IgD-negative memory B cell (primary cell): ENCODE results near the gene HTN3. TPM values are rescaled to one million over a fixed set of nuclear protein-coding genes. Genes with fewer than 3 reads are reported as not detected.
"Not testable (repeated sequence)": the region's sequence is repeated elsewhere in the genome, so short reads cannot be mapped to it uniquely, and the experiment has no call there.

ENCODE experiments used
- H3K27ac Mint-ChIP-seq, 3 donors: one replicate each; pipeline ENCODE4 v1.8.0; 2020 to 2022; ENCODE audit warnings: mild to moderate bottlenecking in 3 of 3, mixed read lengths in 3 of 3, moderate library complexity in 1 of 3
- H3K27me3 Mint-ChIP-seq: one replicate; pipeline ENCODE4 v1.8.0; 2021; ENCODE audit warnings: mixed read lengths
- H3K36me3 Mint-ChIP-seq: one replicate; pipeline ENCODE4 v1.8.0; 2020; ENCODE audit warnings: mild to moderate bottlenecking, mixed read lengths
- H3K4me1 Mint-ChIP-seq, 3 donors: one replicate each; pipeline ENCODE4 v1.8.0; 2020 to 2022; ENCODE audit warnings: mixed read lengths in 3 of 3, mild to moderate bottlenecking in 1 of 3
- H3K4me3 Mint-ChIP-seq, 4 donors: one replicate each; pipeline ENCODE4 v1.8.0; 2020 to 2022; ENCODE audit warnings: mild to moderate bottlenecking in 4 of 4, mixed read lengths in 4 of 4, moderate library complexity in 3 of 4
- H3K9me3 Mint-ChIP-seq, 3 donors: one replicate each; pipeline ENCODE4 v1.8.0; 2020 to 2021; ENCODE audit warnings: mixed read lengths in 3 of 3, mild to moderate bottlenecking in 1 of 3
- polyA plus RNA-seq: library from polyadenylated mRNA; unstranded; fragments of 300-500 nt; fragmentation: Illumina TruSeq; gene quantifications from one replicate; pipeline ENCODE4 v1.2.3, GENCODE V29; 2021

The HTN3 gene
- polyA plus RNA-seq, 1 donor from 2014 or later = not detected

DNA sequence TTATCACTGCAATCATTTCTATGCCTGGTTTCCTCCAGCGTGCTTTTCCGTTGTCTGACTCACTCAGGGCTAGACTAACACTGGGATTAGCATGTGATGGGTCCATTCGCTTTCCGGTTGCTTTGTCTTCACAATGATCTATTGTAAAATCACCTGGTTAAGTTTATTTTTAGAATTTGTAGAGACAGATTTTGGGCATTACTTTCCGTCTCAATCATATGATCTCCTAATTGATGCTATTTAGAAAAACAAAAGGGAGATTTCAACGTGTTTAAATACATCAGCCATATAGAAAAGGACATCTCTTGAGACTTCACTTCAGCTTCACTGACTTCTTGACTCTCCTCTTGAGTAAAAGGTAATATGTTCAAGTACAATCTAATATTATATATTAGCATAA, 21.9 kb downstream of the HTN3 start, which contains the start of gene HTN1:
TSS of gene HTN1 (plus strand) at position 301 of the 400 bp plus-strand sequence. CDS start 2,639 bp downstream, outside the sequence.
- not testable (repeated sequence) for H3K4me3 Mint-ChIP-seq

DNA sequence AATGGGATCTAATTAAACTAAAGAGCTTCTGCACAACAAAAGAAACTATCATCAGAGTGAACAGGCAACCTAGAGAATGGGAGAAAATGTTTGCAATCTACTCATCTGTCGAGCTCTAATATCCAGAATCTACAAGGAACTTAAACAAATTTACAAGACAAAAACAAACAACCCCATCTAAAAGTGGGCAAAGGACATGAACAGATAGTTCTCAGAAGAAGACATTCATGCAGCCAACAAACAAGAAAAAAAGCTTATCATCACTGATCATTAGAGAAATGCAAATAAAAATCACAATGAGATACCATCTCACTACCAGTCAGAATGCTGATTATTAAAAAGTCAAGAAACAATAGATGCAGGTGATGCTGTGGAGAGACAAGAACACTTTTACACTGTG, 28.3 kb downstream of the HTN3 start:
- H3K27ac Mint-ChIP-seq = not testable (repeated sequence)

More for the DNA sequence above, 21.9 kb downstream of the HTN3 start, which contains the start of gene HTN1:
- H3K4me1 Mint-ChIP-seq, H3K36me3 Mint-ChIP-seq, H3K27ac Mint-ChIP-seq, H3K27me3 Mint-ChIP-seq, H3K9me3 Mint-ChIP-seq: not testable (repeated sequence)

DNA sequence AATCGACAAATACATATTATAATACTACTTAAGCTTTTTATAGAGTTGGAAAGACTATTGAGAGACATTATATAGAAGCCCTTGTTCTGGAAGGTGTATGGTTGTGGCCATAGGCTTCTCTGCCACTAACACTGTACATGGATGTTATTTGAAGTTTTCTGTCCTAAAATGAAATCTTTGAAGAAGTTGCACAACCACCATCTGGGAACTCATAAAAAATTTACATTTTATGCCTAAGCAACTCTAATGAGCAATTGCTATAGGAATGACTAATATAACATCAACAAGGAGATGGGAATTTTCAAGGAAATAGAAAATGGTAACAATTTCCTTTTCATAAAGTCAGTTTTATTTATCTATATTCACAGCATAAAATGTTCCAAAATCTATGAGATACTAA, 29.4 kb downstream of the HTN3 start:
- H3K4me1 Mint-ChIP-seq = no peaks in the 10 kb centered on the region
- H3K4me3 Mint-ChIP-seq = no peak overlapping the region
- H3K27ac Mint-ChIP-seq = no peak overlapping the region
- H3K9me3 Mint-ChIP-seq = peaks cover 3 to 5% (median 4%) of the 10 kb centered on the region in 3 donors
- no peaks in the 10 kb centered on the region for H3K27me3 Mint-ChIP-seq
- H3K36me3 Mint-ChIP-seq = no peaks in the 10 kb centered on the region

More for the DNA sequence above, 28.3 kb downstream of the HTN3 start:
- H3K36me3 Mint-ChIP-seq, H3K4me3 Mint-ChIP-seq, H3K4me1 Mint-ChIP-seq, H3K27me3 Mint-ChIP-seq, H3K9me3 Mint-ChIP-seq: not testable (repeated sequence)

DNA sequence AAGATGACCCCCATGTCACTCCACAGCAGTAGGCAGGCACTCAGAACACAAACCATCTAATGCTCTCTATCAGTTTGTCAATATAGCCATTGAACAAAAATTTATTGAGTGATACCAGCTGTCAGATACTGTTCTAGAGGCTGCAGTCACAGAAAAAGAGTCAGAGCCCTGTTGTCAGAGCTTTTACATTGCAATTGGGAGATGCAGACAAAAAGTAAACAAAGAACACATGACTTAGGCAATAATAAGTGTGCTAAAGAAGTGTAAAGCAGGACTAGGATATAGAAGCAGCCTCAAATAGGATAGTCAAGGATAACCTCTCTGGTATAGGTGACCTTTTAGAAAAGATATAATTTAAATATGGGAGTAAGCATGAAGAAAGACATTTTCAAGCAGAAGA, 30.9 kb downstream of the HTN3 start:
- Mint-ChIP-seq H3K27ac (no peak overlapping the region), H3K4me1 (no peaks in the 10 kb centered on the region), H3K9me3 (peaks cover 3 to 5% (median 4%) of the 10 kb centered on the region in 3 donors), H3K36me3 (no peaks in the 10 kb centered on the region), H3K27me3 (no peaks in the 10 kb centered on the region), H3K4me3 (no peak overlapping the region)

DNA sequence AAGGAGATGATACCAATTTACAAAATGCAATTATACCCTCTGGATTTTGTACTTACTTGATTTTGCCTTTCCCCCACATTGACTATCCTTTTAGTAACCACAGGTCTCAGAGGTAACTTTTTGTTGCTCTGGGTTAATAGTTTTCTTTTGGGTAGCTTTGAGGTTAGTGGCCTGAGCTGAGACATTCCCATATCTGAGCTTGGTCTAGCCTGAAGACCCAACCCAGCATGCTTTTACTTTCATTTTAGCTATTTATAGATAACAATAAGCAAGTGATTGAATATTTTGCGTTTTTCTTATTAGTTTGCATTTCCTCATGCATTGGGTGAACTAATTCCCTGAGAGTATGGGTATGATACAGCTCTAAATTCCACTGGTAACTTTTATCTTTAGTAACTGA, 33.7 kb downstream of the HTN3 start:
- Mint-ChIP-seq H3K27me3 (no peaks in the 10 kb centered on the region), H3K4me3 (no peak overlapping the region), H3K4me1 (no peaks in the 10 kb centered on the region), H3K27ac (no peak overlapping the region), H3K9me3 (peaks cover 0 to 6% (median 4%) of the 10 kb centered on the region in 3 donors), H3K36me3 (no peaks in the 10 kb centered on the region)

DNA sequence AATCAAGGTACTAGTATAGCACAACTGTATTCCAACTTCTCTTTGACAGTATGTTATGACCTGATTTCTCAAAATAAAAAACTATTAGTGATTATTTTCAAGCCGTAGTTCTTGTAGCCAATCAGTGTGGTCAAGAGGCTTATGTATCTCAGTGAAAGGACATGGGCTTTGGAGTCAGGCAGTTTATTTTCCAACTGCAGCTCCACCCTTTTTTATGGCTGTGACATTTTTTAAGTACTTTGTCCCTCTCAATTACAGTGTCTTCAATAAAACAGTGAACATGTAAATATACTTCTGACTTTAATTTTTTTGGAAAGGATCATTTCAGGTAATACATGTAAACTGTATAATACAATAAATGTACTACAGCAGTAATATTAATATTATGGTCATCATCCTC, 51.9 kb downstream of the HTN3 start:
- Mint-ChIP-seq H3K4me3 (no peak overlapping the region), H3K27me3 (no peaks in the 10 kb centered on the region), H3K27ac (no peak overlapping the region), H3K4me1 (no peaks in the 10 kb centered on the region), H3K9me3 (peaks cover 0 to 2% (median 0%) of the 10 kb centered on the region in 3 donors), H3K36me3 (no peaks in the 10 kb centered on the region)

Other genes with a start within 250 kb of the HTN3 start
- not detected for gene SULT1E1, start 168.3 kb upstream of the HTN3 start, polyA plus RNA-seq
- not detected for gene CSN1S1, start 97.4 kb upstream of the HTN3 start, polyA plus RNA-seq
- not detected for gene CSN2, start 62.7 kb upstream of the HTN3 start, polyA plus RNA-seq
- gene STATH, start 32.5 kb upstream of the HTN3 start, polyA plus RNA-seq = not detected
- gene HTN1, start 22.0 kb downstream of the HTN3 start, polyA plus RNA-seq = not detected
- not detected for gene PRR27, start 125.8 kb downstream of the HTN3 start, polyA plus RNA-seq
- gene ODAM, start 167.3 kb downstream of the HTN3 start, polyA plus RNA-seq = not detected
- not detected for gene FDCSP, start 197.7 kb downstream of the HTN3 start, polyA plus RNA-seq
- gene CSN3, start 214.1 kb downstream of the HTN3 start, polyA plus RNA-seq = not detected